Duodenal mucosa (tissue), 2 donors: Measurements from ENCODE around the gene ENO1.
"Not testable (repeated sequence)": the region's sequence is repeated elsewhere in the genome, so short reads cannot be mapped to it uniquely, and the experiment has no call there.

Experiments
- H3K27ac ChIP-seq: one replicate; pipeline ENCODE4 v1.7.0; 2013; ENCODE audit warnings: low read depth, low read length
- H3K27me3 ChIP-seq, 2 donors: one replicate each; pipeline ENCODE4 v1.7.0; 2013; ENCODE audit warnings: low read length in 2 of 2, control low read depth in 1 of 2; ENCODE audit not compliant: insufficient read depth in 2 of 2, control insufficient read depth in 1 of 2
- H3K36me3 ChIP-seq, 2 donors: one replicate each; pipeline ENCODE4 v1.7.0; 2013; ENCODE audit warnings: low read length in 2 of 2, control low read depth in 1 of 2; ENCODE audit not compliant: insufficient read depth in 2 of 2, control insufficient read depth in 1 of 2
- H3K4me1 ChIP-seq, 2 donors: one replicate each; pipeline ENCODE4 v1.7.0; 2013; ENCODE audit warnings: low read length in 2 of 2, control low read depth in 1 of 2; ENCODE audit not compliant: insufficient read depth in 2 of 2, control insufficient read depth in 1 of 2
- H3K4me3 ChIP-seq, 2 donors: one replicate each; pipeline ENCODE4 v1.7.0; 2013; ENCODE audit warnings: low read length in 2 of 2, low read depth in 1 of 2
- H3K9ac ChIP-seq, 2 donors: one replicate each; pipeline ENCODE4 v1.7.0; 2013; ENCODE audit warnings: low read length in 2 of 2, low read depth in 1 of 2
- H3K9me3 ChIP-seq, 2 donors: one replicate each; pipeline ENCODE4 v1.7.0; 2013; ENCODE audit warnings: low read length in 2 of 2, control low read depth in 1 of 2; ENCODE audit not compliant: control insufficient read depth in 1 of 2

Gene ENO1

DNA sequence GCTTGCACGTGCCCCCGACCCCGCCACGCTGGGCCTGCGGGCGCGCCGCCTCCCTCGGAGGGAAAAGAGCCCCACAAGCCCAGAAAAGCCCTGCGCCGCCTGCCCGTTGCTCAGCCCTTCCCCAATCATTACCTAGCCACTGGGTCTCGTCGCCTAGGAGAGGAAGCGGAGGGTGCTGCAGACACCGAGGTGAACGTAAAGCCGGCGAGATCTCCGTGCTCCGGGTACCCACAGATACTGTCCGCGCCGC is at the start of gene ENO1:
ENO1 (minus strand) TSS at position 239 of the 250 bp plus-strand sequence. CDS start 3,778 bp downstream, outside the sequence.
- H3K9me3 ChIP-seq: no peaks in the 10 kb centered on the region
- H3K27me3 ChIP-seq: no peaks in the 10 kb centered on the region
- peaks cover 47 to 49% of the 10 kb centered on the region in 2 donors for H3K4me1 ChIP-seq

DNA sequence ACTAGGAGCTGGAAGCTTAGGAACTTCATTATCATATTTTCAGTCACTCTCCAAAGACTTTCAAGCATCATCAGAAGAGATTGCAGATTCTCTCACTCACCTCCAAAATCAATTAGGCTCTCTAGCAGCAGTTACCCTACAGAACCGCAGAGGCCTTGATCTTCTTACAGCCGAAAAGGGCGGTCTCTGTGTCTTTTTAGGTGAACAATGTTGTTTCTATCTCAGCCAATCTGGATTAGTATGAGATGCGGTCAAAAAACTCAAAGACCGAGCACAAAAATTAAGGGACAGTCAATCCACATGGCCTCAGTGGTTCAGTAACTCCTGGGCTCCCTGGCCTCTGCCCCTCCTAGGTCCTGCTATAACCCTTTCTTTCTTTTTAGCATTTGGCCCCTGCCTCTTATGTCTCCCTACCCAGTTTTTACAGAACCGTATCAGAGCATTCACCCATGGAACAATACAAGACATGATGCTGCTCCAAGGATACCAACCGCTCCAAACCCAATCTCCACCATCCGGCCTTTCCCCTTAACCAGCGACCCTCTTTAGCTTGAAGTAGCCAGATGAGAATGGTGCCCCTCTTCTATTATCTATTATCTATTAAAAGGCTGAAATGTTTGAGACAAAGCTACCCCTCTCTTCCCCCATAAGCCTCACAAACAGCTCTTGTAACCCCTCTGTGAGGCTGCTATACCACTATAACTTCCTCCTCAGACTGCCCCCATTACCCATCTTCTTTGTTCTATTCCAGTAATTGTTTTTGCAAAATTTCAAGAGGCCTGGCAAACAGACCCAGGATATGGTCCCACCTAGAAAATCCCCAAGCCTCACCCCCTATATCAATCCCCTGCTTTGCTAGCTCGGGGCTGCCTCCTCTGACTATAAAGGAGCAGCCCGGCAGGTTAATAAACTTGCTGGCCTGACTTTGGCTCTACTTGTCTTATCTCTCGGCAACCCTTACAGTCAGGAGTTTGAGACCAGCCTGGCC is 48.5 kb upstream of the ENO1 start:
- Histone ChIP-seq H3K36me3 (no peaks in the 10 kb centered on the region), H3K9me3 (no peaks in the 10 kb centered on the region), H3K27ac (no peak overlapping the region), H3K4me3 (no peak overlapping the region), H3K4me1 (no peaks in the 10 kb centered on the region), H3K27me3 (peaks cover 0 to 5% of the 10 kb centered on the region in 2 donors), H3K9ac (no peak overlapping the region)

More for the DNA sequence above, at the start of gene ENO1:
- Histone ChIP-seq H3K9ac (peak within 1 kb of the TSS; percentile 87 to 96), H3K4me3 (peak within 1 kb of the TSS; percentile 84 to 97), H3K27ac (peak within 1 kb of the TSS; percentile 97), H3K36me3 (peaks cover 6 to 7% of the 10 kb centered on the region in 2 donors)

DNA sequence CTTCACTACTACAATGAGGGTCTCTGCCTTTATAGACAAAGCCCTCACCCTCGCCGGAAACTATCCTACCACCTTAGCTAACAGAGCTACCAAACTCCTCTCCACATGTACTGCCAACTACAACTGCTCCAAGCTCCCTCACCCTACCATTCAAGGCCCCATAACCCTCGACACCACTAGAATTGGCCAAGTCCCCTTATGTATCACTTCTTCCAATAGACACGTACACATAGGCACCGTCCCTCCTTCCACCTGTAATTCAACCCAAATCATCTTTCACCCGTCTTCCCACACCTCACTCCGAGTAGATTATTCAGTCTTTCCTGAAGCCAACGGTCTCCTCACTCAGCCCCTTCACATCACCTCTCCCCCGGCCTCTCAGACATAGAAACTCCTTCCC is 47.5 kb upstream of the ENO1 start:
- no peaks in the 10 kb centered on the region for H3K9me3 ChIP-seq
- peaks cover 0 to 5% of the 10 kb centered on the region in 2 donors for H3K27me3 ChIP-seq
- H3K36me3 ChIP-seq: no peaks in the 10 kb centered on the region
- no peak overlapping the region for H3K9ac ChIP-seq
- H3K4me3 ChIP-seq: no peak overlapping the region
- no peaks in the 10 kb centered on the region for H3K4me1 ChIP-seq
- H3K27ac ChIP-seq: no peak overlapping the region

DNA sequence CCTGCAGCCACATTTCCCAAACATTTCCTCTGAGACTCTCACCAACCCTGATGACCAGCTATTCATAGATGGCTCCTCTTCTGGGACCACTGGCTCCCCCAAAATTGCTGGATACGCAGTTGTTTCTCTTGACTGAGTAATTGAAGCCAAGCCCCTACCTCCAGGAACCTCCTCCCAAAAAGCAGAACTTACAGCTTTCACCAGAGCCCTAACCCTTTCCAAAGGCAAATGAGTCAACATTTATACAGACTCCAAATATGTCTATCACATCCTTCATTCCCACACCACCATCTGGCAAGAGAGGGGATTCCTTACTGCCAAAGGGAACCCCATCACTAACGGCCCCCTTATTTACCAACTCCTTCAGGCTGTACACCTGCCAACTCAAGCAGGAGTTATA is 46.9 kb upstream of the ENO1 start:
- Histone ChIP-seq H3K9me3 (no peaks in the 10 kb centered on the region), H3K4me1 (no peaks in the 10 kb centered on the region), H3K27me3 (peaks cover 0 to 5% of the 10 kb centered on the region in 2 donors), H3K4me3 (no peak overlapping the region), H3K36me3 (no peaks in the 10 kb centered on the region), H3K9ac (no peak overlapping the region), H3K27ac (no peak overlapping the region)

DNA sequence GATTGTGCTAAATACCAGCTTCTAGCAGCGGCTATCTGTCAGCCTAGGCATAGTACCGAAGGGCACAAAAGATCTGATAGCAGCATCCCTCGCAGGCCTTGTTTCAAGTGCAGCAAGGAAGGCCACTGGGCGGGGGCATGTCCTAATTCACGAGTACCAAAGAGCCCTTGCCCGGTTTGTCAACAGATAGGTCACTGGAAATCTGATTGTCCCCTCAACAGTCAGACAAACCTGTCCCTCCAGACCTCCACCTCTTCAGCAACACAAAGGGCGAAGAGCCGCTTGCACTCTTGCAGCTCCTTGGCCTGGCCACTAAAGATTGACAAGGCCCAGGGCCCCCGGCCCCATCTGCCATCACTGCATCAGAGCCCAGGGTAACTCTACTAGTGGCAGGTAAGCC is 44.5 kb upstream of the ENO1 start:
- Histone ChIP-seq H3K4me1 (no peaks in the 10 kb centered on the region), H3K27ac (no peak overlapping the region), H3K9ac (no peak overlapping the region), H3K4me3 (no peak overlapping the region), H3K36me3 (no peaks in the 10 kb centered on the region), H3K9me3 (no peaks in the 10 kb centered on the region), H3K27me3 (peaks cover 0 to 5% of the 10 kb centered on the region in 2 donors)

DNA sequence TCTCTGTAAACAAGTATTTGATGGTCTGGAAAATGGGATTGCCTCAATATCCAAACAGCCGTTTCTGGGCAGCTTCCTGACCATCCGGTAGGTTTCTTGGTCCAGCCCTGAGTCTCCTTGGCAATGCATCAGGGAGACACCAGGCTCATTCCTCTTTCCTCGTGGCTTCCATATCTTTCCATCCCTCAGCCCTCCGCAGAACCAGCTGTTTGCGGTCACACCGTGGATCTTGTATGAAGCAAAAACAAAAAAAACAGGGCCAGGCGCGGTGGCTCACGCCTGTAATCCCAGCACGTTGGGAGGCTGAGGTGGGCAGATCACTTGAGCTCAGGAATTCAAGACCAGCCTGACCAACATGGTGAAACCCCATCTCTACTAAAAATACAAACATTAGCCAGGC is 39.0 kb upstream of the ENO1 start:
- not testable (repeated sequence) for H3K4me3 ChIP-seq, H3K27ac ChIP-seq, H3K9me3 ChIP-seq, H3K4me1 ChIP-seq, H3K36me3 ChIP-seq, H3K27me3 ChIP-seq, H3K9ac ChIP-seq

DNA sequence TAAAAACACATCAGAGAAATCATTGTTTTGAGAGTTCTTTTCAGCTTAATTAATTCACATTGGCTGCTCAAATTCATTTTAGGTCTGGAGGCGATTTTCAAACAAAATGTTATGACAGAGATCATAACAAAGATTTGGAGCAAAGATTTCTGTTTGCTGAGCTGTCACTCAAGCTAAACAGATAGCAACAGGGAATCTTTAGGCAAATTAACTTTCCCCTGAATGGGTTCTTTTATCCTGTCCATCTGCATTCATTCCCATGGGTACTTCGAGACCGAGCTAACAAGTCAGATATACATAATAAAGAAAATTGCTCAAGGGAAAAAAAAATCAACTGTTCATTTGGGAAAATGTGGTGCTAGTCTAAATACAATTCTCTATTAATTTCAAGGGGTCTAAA is 37.0 kb upstream of the ENO1 start:
- no peak overlapping the region for H3K27ac ChIP-seq
- no peaks in the 10 kb centered on the region for H3K36me3 ChIP-seq
- H3K9ac ChIP-seq: no peak overlapping the region
- no peak overlapping the region for H3K4me3 ChIP-seq
- no peaks in the 10 kb centered on the region for H3K4me1 ChIP-seq
- no peaks in the 10 kb centered on the region for H3K27me3 ChIP-seq
- no peaks in the 10 kb centered on the region for H3K9me3 ChIP-seq

DNA sequence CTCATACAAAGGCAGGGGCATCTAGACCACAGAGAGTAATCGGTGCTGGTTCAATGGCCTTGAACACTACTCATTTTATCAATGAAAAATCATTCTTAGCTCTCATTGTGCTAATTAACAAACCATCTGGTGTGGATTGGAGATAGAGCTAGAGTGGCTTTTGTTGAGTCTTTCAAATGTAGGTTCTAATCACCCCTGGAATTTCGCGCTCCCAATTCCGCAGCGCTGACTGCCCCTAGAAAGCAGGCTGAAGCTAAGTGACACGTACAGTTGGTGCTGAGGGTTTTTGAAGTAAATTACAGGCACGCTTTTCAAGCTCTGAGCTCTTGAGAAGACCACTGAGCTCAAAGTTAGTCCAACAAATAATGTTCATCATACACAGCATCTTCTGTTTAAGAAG is 36.0 kb upstream of the ENO1 start:
- no peak overlapping the region for H3K4me3 ChIP-seq
- no peaks in the 10 kb centered on the region for H3K36me3 ChIP-seq
- no peaks in the 10 kb centered on the region for H3K4me1 ChIP-seq
- no peak overlapping the region for H3K9ac ChIP-seq
- no peaks in the 10 kb centered on the region for H3K9me3 ChIP-seq
- no peak overlapping the region for H3K27ac ChIP-seq
- H3K27me3 ChIP-seq: no peaks in the 10 kb centered on the region

DNA sequence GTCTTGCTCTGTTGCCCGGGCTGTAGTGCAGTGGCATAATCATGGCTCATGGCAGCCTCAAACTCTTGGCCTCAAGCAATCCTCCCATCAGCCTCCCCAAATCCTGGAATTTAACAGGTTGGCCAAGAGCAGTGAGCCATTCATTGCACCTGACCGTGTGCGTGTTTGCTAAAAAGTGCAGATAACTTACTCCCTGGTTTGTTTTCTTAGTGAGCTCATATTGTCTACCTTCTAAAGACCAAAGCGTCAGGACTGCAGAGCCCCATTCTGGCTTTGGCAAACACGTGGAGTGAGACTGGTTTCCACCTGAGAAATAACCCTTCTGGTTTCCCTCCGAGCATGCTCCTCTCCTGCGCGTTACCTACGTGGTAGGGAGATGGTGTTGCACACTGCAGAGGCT is 35.0 kb upstream of the ENO1 start:
- H3K9me3 ChIP-seq: no peaks in the 10 kb centered on the region
- H3K9ac ChIP-seq: no peak overlapping the region
- H3K4me3 ChIP-seq: no peak overlapping the region
- no peak overlapping the region for H3K27ac ChIP-seq
- no peaks in the 10 kb centered on the region for H3K36me3 ChIP-seq
- no peaks in the 10 kb centered on the region for H3K27me3 ChIP-seq
- no peaks in the 10 kb centered on the region for H3K4me1 ChIP-seq

DNA sequence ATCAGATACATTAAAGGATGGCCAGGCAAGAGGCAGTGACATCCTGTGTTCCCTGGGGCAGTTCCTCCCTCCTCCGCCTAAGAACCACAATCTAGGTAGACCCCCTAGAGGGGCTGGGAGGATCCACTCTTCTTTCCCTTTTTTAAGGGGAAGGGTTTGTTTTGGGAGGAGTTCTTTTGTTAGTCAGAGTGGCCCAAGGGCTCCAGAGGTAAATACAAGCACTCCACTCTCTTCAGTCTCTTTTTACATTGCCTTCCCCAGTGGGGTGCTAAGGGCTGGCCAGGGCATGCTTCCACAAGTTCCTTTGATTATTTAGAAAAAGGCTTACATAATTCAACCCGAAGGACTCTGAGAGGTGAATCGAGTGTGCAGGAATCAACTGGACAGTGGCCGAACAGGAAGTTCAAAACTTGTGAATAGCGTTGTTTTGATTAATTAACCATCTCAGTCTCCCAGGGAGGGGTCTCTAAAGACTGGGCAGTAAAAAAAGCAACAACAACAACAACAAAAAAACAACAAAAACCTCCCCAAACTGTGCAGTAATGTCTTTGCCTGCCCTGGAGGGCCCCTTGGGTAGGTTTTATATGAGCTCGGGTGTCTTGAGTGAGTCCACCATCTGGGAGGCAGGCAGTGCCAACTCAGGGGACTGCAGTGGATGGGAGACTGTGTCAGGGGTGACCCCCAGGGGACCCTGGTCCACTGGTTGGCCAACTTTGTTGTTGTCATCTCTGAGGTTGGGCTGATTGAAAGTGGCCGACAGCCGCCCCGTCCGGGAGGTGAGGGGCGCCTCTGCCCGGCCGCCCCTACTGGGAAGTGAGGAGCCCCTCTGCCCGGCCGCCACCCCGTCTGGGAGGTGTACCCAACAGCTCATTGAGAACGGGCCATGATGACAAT is 33.2 kb upstream of the ENO1 start:
- no peaks in the 10 kb centered on the region for H3K4me1 ChIP-seq
- no peaks in the 10 kb centered on the region for H3K9me3 ChIP-seq
- H3K27ac ChIP-seq: no peak overlapping the region
- no peak overlapping the region for H3K4me3 ChIP-seq
- H3K36me3 ChIP-seq: no peaks in the 10 kb centered on the region
- no peak overlapping the region for H3K9ac ChIP-seq
- no peaks in the 10 kb centered on the region for H3K27me3 ChIP-seq
